WTC11 (cell line): Measurements from ENCODE around the gene ZMIZ1. TPM values are rescaled to one million over a fixed set of nuclear protein-coding genes. Genes with fewer than 3 reads are reported as not detected.

Source experiments
- ATAC-seq: fragments of 200-7000 bp; cut with Tn5 transposase; 2 replicates; pipeline ENCODE4 v1.10.0; 2021; ENCODE audit warnings: mild to moderate bottlenecking, moderate library complexity
- CTCF ChIA-PET: fragments of 300-600 bp; sonication (Branson Sonifier 250); formaldehyde crosslinking; loops from one replicate; lab custom pipeline; 2021; ENCODE audit warnings: antibody characterized with exemption; lab: Charles Lee
- POLR2A ChIA-PET: fragments of 350-600 bp; sonication (Branson Sonifier 250); formaldehyde crosslinking; loops from one replicate; lab custom pipeline; 2021; ENCODE audit warnings: antibody characterized with exemption; lab: Charles Lee
- DNase-seq: peaks from one replicate; pipeline ENCODE4 v3.0.0; 2021; ENCODE audit warnings: low spot score
- H3K27ac Mint-ChIP-seq: 2 replicates; pipeline ENCODE4 v1.8.0; 2021; ENCODE audit warnings: mixed read lengths
- H3K27me3 Mint-ChIP-seq: 2 replicates; pipeline ENCODE4 v1.8.0; 2021; ENCODE audit warnings: low read depth, mild to moderate bottlenecking, moderate library complexity, mixed read lengths
- H3K36me3 Mint-ChIP-seq: 2 replicates; pipeline ENCODE4 v1.8.0; 2021; ENCODE audit warnings: mixed read lengths
- H3K4me1 Mint-ChIP-seq: 2 replicates; pipeline ENCODE4 v1.8.0; 2022; ENCODE audit warnings: mixed read lengths
- H3K4me3 Mint-ChIP-seq: 2 replicates; pipeline ENCODE4 v1.8.0; 2021; ENCODE audit warnings: mild to moderate bottlenecking, moderate library complexity, mixed read lengths
- H3K9me3 Mint-ChIP-seq: 2 replicates; pipeline ENCODE4 v1.8.0; 2021; ENCODE audit warnings: mixed read lengths
- ATF1 ChIP-seq: sonication (generic); formaldehyde crosslinking; IDR thresholded peaks from 2 replicates; pipeline ENCODE4 v1.8.1; 2023; ENCODE audit warnings: mild to moderate bottlenecking, moderate library complexity, missing genetic modification reagents
- ATF3 ChIP-seq: sonication (generic); formaldehyde crosslinking; conservative IDR thresholded peaks from 2 replicates; pipeline ENCODE4 v1.8.1; 2022; ENCODE audit warnings: mild to moderate bottlenecking, missing genetic modification reagents
- ESRRA ChIP-seq: sonication (generic); formaldehyde crosslinking; IDR thresholded peaks from 2 replicates; pipeline ENCODE4 v1.8.1; 2022; ENCODE audit warnings: mild to moderate bottlenecking, missing genetic modification reagents, borderline replicate concordance
- ETV6 ChIP-seq: sonication (generic); formaldehyde crosslinking; IDR thresholded peaks from 2 replicates; pipeline ENCODE4 v1.8.1; 2022; ENCODE audit warnings: mild to moderate bottlenecking, missing genetic modification reagents
- FOXP1 ChIP-seq: sonication (generic); formaldehyde crosslinking; IDR thresholded peaks from 2 replicates; pipeline ENCODE4 v1.8.0; 2022; ENCODE audit warnings: missing genetic modification reagents, mild to moderate bottlenecking, moderate library complexity, borderline replicate concordance
- GABPB1 ChIP-seq: sonication (generic); formaldehyde crosslinking; IDR thresholded peaks from 2 replicates; pipeline ENCODE4 v1.8.1; 2023; ENCODE audit warnings: mild to moderate bottlenecking, missing genetic modification reagents
- JAZF1 ChIP-seq: fragments of 250-450 bp; sonication (Bioruptor Pico); IDR thresholded peaks from 2 replicates; pipeline ENCODE4 v1.9.0; 2021; ENCODE audit warnings: moderate library complexity, mild to moderate bottlenecking, inconsistent platforms
- JUN ChIP-seq: sonication (generic); formaldehyde crosslinking; IDR thresholded peaks from 2 replicates; pipeline ENCODE4 v1.8.0; 2023; ENCODE audit warnings: mild to moderate bottlenecking, missing genetic modification reagents
- MLX ChIP-seq: sonication (generic); formaldehyde crosslinking; IDR thresholded peaks from 2 replicates; pipeline ENCODE4 v1.8.1; 2023; ENCODE audit warnings: mild to moderate bottlenecking, missing genetic modification reagents, moderate library complexity
- MXD4 ChIP-seq: fragments of 250-450 bp; sonication (Bioruptor Pico); IDR thresholded peaks from 2 replicates; pipeline ENCODE4 v1.8.0; 2021; ENCODE audit warnings: mild to moderate bottlenecking, moderate library complexity, borderline replicate concordance
- NR1H2 ChIP-seq: sonication (generic); formaldehyde crosslinking; IDR thresholded peaks from 2 replicates; pipeline ENCODE4 v1.9.0; 2021; ENCODE audit warnings: mild to moderate bottlenecking, moderate library complexity, missing genetic modification reagents
- PREB ChIP-seq: sonication (generic); formaldehyde crosslinking; IDR thresholded peaks from 2 replicates; pipeline ENCODE4 v1.8.1; 2022; ENCODE audit warnings: mild to moderate bottlenecking, missing genetic modification reagents, moderate library complexity, borderline replicate concordance
- PRRX2 ChIP-seq: fragments of 250-450 bp; sonication (Bioruptor Pico); IDR thresholded peaks from 2 replicates; pipeline ENCODE4 v1.8.0; 2021; ENCODE audit warnings: mild to moderate bottlenecking
- SMAD3 ChIP-seq: sonication (generic); formaldehyde crosslinking; IDR thresholded peaks from 2 replicates; pipeline ENCODE4 v1.8.0; 2022; ENCODE audit warnings: missing genetic modification reagents, mild to moderate bottlenecking, borderline replicate concordance
- SMAD4 ChIP-seq: sonication (generic); formaldehyde crosslinking; IDR thresholded peaks from 2 replicates; pipeline ENCODE4 v1.8.0; 2022; ENCODE audit warnings: mild to moderate bottlenecking, missing genetic modification reagents
- TP53 ChIP-seq: sonication (generic); formaldehyde crosslinking; IDR thresholded peaks from 2 replicates; pipeline ENCODE4 v1.8.1; 2023; ENCODE audit warnings: mild to moderate bottlenecking, missing genetic modification reagents
- ZNF232 ChIP-seq: sonication (generic); formaldehyde crosslinking; IDR thresholded peaks from 2 replicates; pipeline ENCODE4 v1.8.0; 2022; ENCODE audit warnings: mild to moderate bottlenecking, missing genetic modification reagents
- ZNF396 ChIP-seq: fragments of 250-450 bp; sonication (Bioruptor Pico); IDR thresholded peaks from 2 replicates; pipeline ENCODE4 v1.8.0; 2021; ENCODE audit warnings: mild to moderate bottlenecking, moderate library complexity, borderline replicate concordance
- ZNF425 ChIP-seq: fragments of 250-450 bp; sonication (Bioruptor Pico); conservative IDR thresholded peaks from 2 replicates; pipeline ENCODE4 v1.9.0; 2021; ENCODE audit warnings: mild to moderate bottlenecking
- total RNA-seq: library from RNA; stranded (reverse); gene quantifications from 3 replicates; pipeline ENCODE4 v1.2.3, GENCODE V29; 2021
- TF ChIP-seq, protein P1 (sequence below): fragments of 250-450 bp; sonication (Bioruptor Pico); IDR thresholded peaks from 2 replicates; pipeline ENCODE4 v1.9.0; 2021; ENCODE audit warnings: moderate library complexity, mild to moderate bottlenecking, inconsistent platforms, borderline replicate concordance
- TF ChIP-seq, protein P2 (sequence below): fragments of 250-450 bp; sonication (Bioruptor Pico); IDR thresholded peaks from 2 replicates; pipeline ENCODE4 v1.9.0; 2021; ENCODE audit warnings: mild to moderate bottlenecking
- TF ChIP-seq, protein P3 (sequence below): sonication (generic); formaldehyde crosslinking; IDR thresholded peaks from 2 replicates; pipeline ENCODE4 v1.8.1; 2023; ENCODE audit warnings: mild to moderate bottlenecking, missing genetic modification reagents
- TF ChIP-seq, protein P4 (sequence below): fragments of 250-450 bp; sonication (Bioruptor Pico); IDR thresholded peaks from 2 replicates; pipeline ENCODE4 v1.9.0; 2021; ENCODE audit warnings: mild to moderate bottlenecking

Gene ZMIZ1
- total RNA-seq, 1 experiment from 2014 or later, result 44.4 TPM

- TF ChIP-seq, protein P1, sequence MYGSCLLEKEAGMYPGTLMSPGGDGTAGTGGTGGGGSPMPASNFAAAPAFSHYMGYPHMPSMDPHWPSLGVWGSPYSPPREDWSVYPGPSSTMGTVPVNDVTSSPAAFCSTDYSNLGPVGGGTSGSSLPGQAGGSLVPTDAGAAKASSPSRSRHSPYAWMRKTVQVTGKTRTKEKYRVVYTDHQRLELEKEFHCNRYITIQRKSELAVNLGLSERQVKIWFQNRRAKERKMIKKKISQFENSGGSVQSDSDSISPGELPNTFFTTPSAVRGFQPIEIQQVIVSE (CRISPR knock-in tag), result no peak
- TF ChIP-seq JUN, result no peak
- TF ChIP-seq, protein P2, sequence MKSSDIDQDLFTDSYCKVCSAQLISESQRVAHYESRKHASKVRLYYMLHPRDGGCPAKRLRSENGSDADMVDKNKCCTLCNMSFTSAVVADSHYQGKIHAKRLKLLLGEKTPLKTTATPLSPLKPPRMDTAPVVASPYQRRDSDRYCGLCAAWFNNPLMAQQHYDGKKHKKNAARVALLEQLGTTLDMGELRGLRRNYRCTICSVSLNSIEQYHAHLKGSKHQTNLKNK (CRISPR knock-in tag), result no peak
- no peak for TF ChIP-seq MXD4 (CRISPR knock-in tag)
- no peak for TF ChIP-seq TP53
- no peak for TF ChIP-seq NR1H2 (CRISPR knock-in tag)
- TF ChIP-seq PREB (CRISPR knock-in tag), result no peak
- TF ChIP-seq ATF1 (CRISPR knock-in tag), result no peak
- TF ChIP-seq SMAD3 (CRISPR knock-in tag), result no peak
- no peak for TF ChIP-seq SMAD4
Measured at GRCh38 chr10:79183468-79183865, 114.7 kb downstream of the ZMIZ1 start (continued).

DNA sequence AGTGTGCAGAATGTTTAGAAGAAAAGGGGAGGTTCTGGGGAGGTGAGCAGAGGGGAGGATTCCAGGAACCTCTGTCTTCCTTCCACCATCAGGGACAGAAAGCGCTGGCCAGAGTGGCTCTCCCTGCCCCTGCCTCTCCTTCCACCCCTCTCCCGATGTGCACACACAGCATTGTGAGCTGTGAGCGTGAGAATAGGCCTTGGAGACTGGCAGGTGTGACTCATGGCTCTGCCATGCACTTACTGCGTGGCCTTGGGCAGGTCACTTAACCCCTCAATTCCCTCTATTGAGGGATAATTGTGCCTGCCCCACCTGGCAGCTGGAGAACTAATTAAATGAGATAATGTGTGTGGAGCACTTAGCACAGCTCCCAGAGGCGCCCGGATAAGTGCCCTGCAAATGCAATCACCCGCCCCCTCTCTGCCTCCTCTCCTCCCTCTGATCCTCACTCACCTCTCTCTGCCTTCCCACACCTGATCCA, 115.4 kb downstream of the ZMIZ1 start:
- no peak for DNase-seq
- ChIA-PET CTCF (interaction anchor here (1.1 to 5.6 kb wide), 2 partner anchors 11 to 210 kb away, joined by 3 to 31 read pairs; no protein-coding TSS in a partner anchor), POLR2A (no interaction called here)
- Mint-ChIP-seq H3K4me1 (peaks cover 50% of the 10 kb centered on the region), H3K36me3 (no peaks in the 10 kb centered on the region), H3K27me3 (no peaks in the 10 kb centered on the region), H3K9me3 (no peaks in the 10 kb centered on the region), H3K4me3 (no peak overlapping the region), H3K27ac (peak overlapping the region; percentile 15; the same call in 1 of the 2 replicates)
- TF ChIP-seq ESRRA (CRISPR knock-in tag) (no peak), ZNF425 (CRISPR knock-in tag) (no peak), PRRX2 (CRISPR knock-in tag) (no peak), ETV6 (CRISPR knock-in tag) (no peak), ATF3 (CRISPR knock-in tag) (no peak), GABPB1 (CRISPR knock-in tag) (no peak), JAZF1 (CRISPR knock-in tag) (no peak), ZNF232 (no peak), MLX (CRISPR knock-in tag) (no peak), ZNF396 (CRISPR knock-in tag) (no peak), SMAD3 (CRISPR knock-in tag) (no peak), FOXP1 (CRISPR knock-in tag) (no peak)
- TF ChIP-seq, protein P3, sequence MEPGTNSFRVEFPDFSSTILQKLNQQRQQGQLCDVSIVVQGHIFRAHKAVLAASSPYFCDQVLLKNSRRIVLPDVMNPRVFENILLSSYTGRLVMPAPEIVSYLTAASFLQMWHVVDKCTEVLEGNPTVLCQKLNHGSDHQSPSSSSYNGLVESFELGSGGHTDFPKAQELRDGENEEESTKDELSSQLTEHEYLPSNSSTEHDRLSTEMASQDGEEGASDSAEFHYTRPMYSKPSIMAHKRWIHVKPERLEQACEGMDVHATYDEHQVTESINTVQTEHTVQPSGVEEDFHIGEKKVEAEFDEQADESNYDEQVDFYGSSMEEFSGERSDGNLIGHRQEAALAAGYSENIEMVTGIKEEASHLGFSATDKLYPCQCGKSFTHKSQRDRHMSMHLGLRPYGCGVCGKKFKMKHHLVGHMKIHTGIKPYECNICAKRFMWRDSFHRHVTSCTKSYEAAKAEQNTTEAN (CRISPR knock-in tag), result no peak
- TF ChIP-seq, protein P4, sequence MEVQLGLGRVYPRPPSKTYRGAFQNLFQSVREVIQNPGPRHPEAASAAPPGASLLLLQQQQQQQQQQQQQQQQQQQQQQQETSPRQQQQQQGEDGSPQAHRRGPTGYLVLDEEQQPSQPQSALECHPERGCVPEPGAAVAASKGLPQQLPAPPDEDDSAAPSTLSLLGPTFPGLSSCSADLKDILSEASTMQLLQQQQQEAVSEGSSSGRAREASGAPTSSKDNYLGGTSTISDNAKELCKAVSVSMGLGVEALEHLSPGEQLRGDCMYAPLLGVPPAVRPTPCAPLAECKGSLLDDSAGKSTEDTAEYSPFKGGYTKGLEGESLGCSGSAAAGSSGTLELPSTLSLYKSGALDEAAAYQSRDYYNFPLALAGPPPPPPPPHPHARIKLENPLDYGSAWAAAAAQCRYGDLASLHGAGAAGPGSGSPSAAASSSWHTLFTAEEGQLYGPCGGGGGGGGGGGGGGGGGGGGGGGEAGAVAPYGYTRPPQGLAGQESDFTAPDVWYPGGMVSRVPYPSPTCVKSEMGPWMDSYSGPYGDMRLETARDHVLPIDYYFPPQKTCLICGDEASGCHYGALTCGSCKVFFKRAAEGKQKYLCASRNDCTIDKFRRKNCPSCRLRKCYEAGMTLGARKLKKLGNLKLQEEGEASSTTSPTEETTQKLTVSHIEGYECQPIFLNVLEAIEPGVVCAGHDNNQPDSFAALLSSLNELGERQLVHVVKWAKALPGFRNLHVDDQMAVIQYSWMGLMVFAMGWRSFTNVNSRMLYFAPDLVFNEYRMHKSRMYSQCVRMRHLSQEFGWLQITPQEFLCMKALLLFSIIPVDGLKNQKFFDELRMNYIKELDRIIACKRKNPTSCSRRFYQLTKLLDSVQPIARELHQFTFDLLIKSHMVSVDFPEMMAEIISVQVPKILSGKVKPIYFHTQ (CRISPR knock-in tag), result no peak
- peak; percentile 18; the same call in 1 of the 2 replicates for ATAC-seq
